HepG2 (cell line): ENCODE data around the gene CRAT. TPM values are rescaled to one million over a fixed set of nuclear protein-coding genes. Genes with fewer than 3 reads are reported as not detected.

Experiments used
- ATAD3A ChIP-seq: sonication (generic); formaldehyde crosslinking; IDR thresholded peaks from 2 replicates; pipeline ENCODE4 v1.4.0; 2020; ENCODE audit warnings: missing genetic modification reagents
- ATF2 ChIP-seq: sonication (generic); formaldehyde crosslinking; IDR thresholded peaks from 2 replicates; pipeline ENCODE4 v1.4.0; 2020; ENCODE audit warnings: missing genetic modification reagents
- ELF3 ChIP-seq: IDR thresholded peaks from 2 replicates; pipeline ENCODE4 v1.6.1; 2016; ENCODE audit warnings: missing genetic modification reagents, missing compliant biosample characterization
- EZH2 ChIP-seq: conservative IDR thresholded peaks from 2 replicates; pipeline ENCODE4 v1.6.1; 2012; ENCODE audit warnings: mild to moderate bottlenecking, low read depth, low read length, moderate library complexity
- GABPB1 ChIP-seq: IDR thresholded peaks from 2 replicates; pipeline ENCODE4 v1.6.1; 2016; ENCODE audit warnings: mild to moderate bottlenecking, missing genetic modification reagents, moderate library complexity, missing compliant biosample characterization
- MAFK ChIP-seq, 2 experiments: IDR thresholded peaks in 1 of 2; conservative IDR thresholded peaks in 1 of 2; 2 replicates each; pipeline ENCODE4 v1.6.1; 2011; ENCODE audit warnings: improper control_type of control experiment in 2 of 2, low read length in 2 of 2
- NFATC3 ChIP-seq: sonication (generic); formaldehyde crosslinking; IDR thresholded peaks from 2 replicates; pipeline ENCODE4 v1.5.1; 2020; ENCODE audit warnings: mild to moderate bottlenecking, missing genetic modification reagents
- PHF20 ChIP-seq: sonication (generic); formaldehyde crosslinking; IDR thresholded peaks from 2 replicates; pipeline ENCODE4 v1.5.0; 2020; ENCODE audit warnings: mild to moderate bottlenecking, missing genetic modification reagents
- PPARG ChIP-seq: conservative IDR thresholded peaks from 2 replicates; pipeline ENCODE4 v1.6.1; 2016; ENCODE audit warnings: missing biosample characterization, missing genetic modification reagents
- PRPF4 ChIP-seq: fragments of 200-400 bp; formaldehyde crosslinking; IDR thresholded peaks from 2 replicates; pipeline ENCODE4 v1.6.1; 2016; ENCODE audit warnings: low read length, low read depth; ENCODE audit not compliant: poor library complexity, severe bottlenecking
- THAP11 ChIP-seq: IDR thresholded peaks from 2 replicates; pipeline ENCODE4 v1.6.1; 2016; ENCODE audit warnings: missing biosample characterization, missing genetic modification reagents
- TRAFD1 ChIP-seq: sonication (generic); formaldehyde crosslinking; IDR thresholded peaks from 2 replicates; pipeline ENCODE4 v1.5.1; 2020; ENCODE audit warnings: missing genetic modification reagents, mild to moderate bottlenecking, borderline replicate concordance
- ZFP36 ChIP-seq: fragments of 150-350 bp; IDR thresholded peaks from 2 replicates; pipeline ENCODE4 v1.6.1; 2018; ENCODE audit warnings: borderline replicate concordance, low read length, low read depth; ENCODE audit not compliant: partially characterized antibody
- ZNF180 ChIP-seq: sonication (generic); formaldehyde crosslinking; IDR thresholded peaks from 2 replicates; pipeline ENCODE4 v1.4.0; 2020; ENCODE audit warnings: low read depth, missing genetic modification reagents, borderline replicate concordance
- ZNF430 ChIP-seq: sonication (generic); formaldehyde crosslinking; IDR thresholded peaks from 2 replicates; pipeline ENCODE4 v1.9.0; 2021; ENCODE audit warnings: mild to moderate bottlenecking, missing genetic modification reagents
- ZNF484 ChIP-seq: sonication (generic); formaldehyde crosslinking; IDR thresholded peaks from 2 replicates; pipeline ENCODE4 v1.5.1; 2020; ENCODE audit warnings: mild to moderate bottlenecking, low read depth, missing genetic modification reagents, borderline replicate concordance
- ZNF569 ChIP-seq: sonication (generic); formaldehyde crosslinking; IDR thresholded peaks from 2 replicates; pipeline ENCODE4 v1.5.0; 2020; ENCODE audit warnings: mild to moderate bottlenecking, missing genetic modification reagents, moderate library complexity, borderline replicate concordance
- ZNF772 ChIP-seq: sonication (generic); formaldehyde crosslinking; IDR thresholded peaks from 2 replicates; pipeline ENCODE4 v1.5.0; 2020; ENCODE audit warnings: mild to moderate bottlenecking, missing genetic modification reagents
- ZNF841 ChIP-seq: sonication (generic); formaldehyde crosslinking; IDR thresholded peaks from 2 replicates; pipeline ENCODE4 v1.8.1; 2023; ENCODE audit warnings: missing genetic modification reagents, borderline replicate concordance
- polyA plus RNA-seq, 8 experiments: library from polyadenylated mRNA; depleted of rRNA in 3 of 8; stranded (reverse) in 7 of 8; unstranded in 1 of 8; fragments of >200 nt; fragmentation: Illumina TruSeq in 4 of 8; extraction: Trizol in 4 of 8; gene quantifications; 2 replicates each; pipeline versions ENCODE4 v1.2.1 to v1.2.3, GENCODE V29; 2011 to 2016; ENCODE audit warnings: low read depth in 4 of 8, missing spikeins in 1 of 8, mixed read lengths in 1 of 8; ENCODE audit not compliant: insufficient read depth in 1 of 8
- total RNA-seq, 5 experiments: library from RNA; depleted of rRNA; stranded (reverse); fragments of >200 nt; fragmentation: Illumina TruSeq; extraction: Trizol; gene quantifications; 2 replicates each; pipeline ENCODE4 v1.2.3, GENCODE V29; 2016; ENCODE audit warnings: low read depth in 1 of 5
- TF ChIP-seq, protein P1 (sequence below): sonication (generic); formaldehyde crosslinking; IDR thresholded peaks from 2 replicates; pipeline ENCODE4 v1.5.0; 2020; ENCODE audit warnings: missing genetic modification reagents
- TF ChIP-seq, protein P2 (sequence below): sonication (generic); formaldehyde crosslinking; conservative IDR thresholded peaks from 2 replicates; pipeline ENCODE4 v1.8.0; 2022; ENCODE audit warnings: missing genetic modification reagents
- TF ChIP-seq, protein P3 (sequence below): sonication (generic); formaldehyde crosslinking; IDR thresholded peaks from 2 replicates; pipeline ENCODE4 v1.4.0; 2020; ENCODE audit warnings: missing genetic modification reagents; ENCODE audit errors: not compliant biosample characterization
- TF ChIP-seq, protein P4 (sequence below): sonication (generic); formaldehyde crosslinking; IDR thresholded peaks from 2 replicates; pipeline ENCODE4 v1.8.0; 2022; ENCODE audit warnings: mild to moderate bottlenecking, missing genetic modification reagents, moderate library complexity

The CRAT gene
- total and polyA plus RNA-seq, 2 of the 13 experiments (the other 11 are each of a cell fraction or from before 2014, with no cell fraction given): 26.1 to 26.6 TPM

GRCh38 chr9:129139993-129140396 lies 29.4 kb upstream of the CRAT start (continued):
- TF ChIP-seq, protein P1, sequence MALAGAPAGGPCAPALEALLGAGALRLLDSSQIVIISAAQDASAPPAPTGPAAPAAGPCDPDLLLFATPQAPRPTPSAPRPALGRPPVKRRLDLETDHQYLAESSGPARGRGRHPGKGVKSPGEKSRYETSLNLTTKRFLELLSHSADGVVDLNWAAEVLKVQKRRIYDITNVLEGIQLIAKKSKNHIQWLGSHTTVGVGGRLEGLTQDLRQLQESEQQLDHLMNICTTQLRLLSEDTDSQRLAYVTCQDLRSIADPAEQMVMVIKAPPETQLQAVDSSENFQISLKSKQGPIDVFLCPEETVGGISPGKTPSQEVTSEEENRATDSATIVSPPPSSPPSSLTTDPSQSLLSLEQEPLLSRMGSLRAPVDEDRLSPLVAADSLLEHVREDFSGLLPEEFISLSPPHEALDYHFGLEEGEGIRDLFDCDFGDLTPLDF (CRISPR knock-in tag): no peak; the same call in 1 of the 2 replicates
- TF ChIP-seq GABPB1 (peak; percentile 64), ZFP36 (no peak), ZNF430 (CRISPR knock-in tag) (no peak), ZNF180 (CRISPR knock-in tag) (no peak), ELF3 (CRISPR knock-in tag) (peak; percentile 63; the same call in 1 of the 2 replicates), ZNF569 (CRISPR knock-in tag) (no peak), ATF2 (no peak), ZNF841 (CRISPR knock-in tag) (no peak), ZNF772 (no peak), TRAFD1 (no peak), PRPF4 (peak; percentile 92), PPARG (no peak), THAP11 (CRISPR knock-in tag) (peak; percentile 39), ATAD3A (CRISPR knock-in tag) (no peak), NFATC3 (CRISPR knock-in tag) (no peak), ZNF484 (no peak), EZH2 (no peak), MAFK (conservative IDR thresholded peaks at IDR 0.05 in 1 of 2, IDR thresholded peaks at IDR 0.05 in 1 of 2; ENCODE audit: low read length in 2 of 2) (no peak), PHF20 (0 out of 2 replicates have a peak, but pooled peaks have one; percentile 28)
- TF ChIP-seq, protein P2, sequence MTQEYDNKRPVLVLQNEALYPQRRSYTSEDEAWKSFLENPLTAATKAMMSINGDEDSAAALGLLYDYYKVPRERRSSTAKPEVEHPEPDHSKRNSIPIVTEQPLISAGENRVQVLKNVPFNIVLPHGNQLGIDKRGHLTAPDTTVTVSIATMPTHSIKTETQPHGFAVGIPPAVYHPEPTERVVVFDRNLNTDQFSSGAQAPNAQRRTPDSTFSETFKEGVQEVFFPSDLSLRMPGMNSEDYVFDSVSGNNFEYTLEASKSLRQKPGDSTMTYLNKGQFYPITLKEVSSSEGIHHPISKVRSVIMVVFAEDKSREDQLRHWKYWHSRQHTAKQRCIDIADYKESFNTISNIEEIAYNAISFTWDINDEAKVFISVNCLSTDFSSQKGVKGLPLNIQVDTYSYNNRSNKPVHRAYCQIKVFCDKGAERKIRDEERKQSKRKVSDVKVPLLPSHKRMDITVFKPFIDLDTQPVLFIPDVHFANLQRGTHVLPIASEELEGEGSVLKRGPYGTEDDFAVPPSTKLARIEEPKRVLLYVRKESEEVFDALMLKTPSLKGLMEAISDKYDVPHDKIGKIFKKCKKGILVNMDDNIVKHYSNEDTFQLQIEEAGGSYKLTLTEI (CRISPR knock-in tag): no peak
- TF ChIP-seq, protein P3, sequence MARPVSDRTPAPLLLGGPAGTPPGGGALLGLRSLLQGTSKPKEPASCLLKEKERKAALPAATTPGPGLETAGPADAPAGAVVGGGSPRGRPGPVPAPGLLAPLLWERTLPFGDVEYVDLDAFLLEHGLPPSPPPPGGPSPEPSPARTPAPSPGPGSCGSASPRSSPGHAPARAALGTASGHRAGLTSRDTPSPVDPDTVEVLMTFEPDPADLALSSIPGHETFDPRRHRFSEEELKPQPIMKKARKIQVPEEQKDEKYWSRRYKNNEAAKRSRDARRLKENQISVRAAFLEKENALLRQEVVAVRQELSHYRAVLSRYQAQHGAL (CRISPR knock-in tag): no peak
- TF ChIP-seq, protein P4, sequence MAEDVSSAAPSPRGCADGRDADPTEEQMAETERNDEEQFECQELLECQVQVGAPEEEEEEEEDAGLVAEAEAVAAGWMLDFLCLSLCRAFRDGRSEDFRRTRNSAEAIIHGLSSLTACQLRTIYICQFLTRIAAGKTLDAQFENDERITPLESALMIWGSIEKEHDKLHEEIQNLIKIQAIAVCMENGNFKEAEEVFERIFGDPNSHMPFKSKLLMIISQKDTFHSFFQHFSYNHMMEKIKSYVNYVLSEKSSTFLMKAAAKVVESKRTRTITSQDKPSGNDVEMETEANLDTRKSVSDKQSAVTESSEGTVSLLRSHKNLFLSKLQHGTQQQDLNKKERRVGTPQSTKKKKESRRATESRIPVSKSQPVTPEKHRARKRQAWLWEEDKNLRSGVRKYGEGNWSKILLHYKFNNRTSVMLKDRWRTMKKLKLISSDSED: no peak
